ENCODE results near the gene RPL35A.

- TF ChIP-seq EZH2phosphoT487 (IDR thresholded peaks at IDR 0.05; ENCODE audit: insufficient read depth, low read depth) (no peak), EZH2 (IDR thresholded peaks at IDR 0.05; ENCODE audit: insufficient read depth, poor library complexity, severe bottlenecking) (no peak)
Observed at GRCh38 chr3:197996855-197997254, 46.9 kb downstream of the RPL35A start.

Measured in GM23248 (cell line).